ENCODE results near the gene ZNF664. TPM values are rescaled to one million over a fixed set of nuclear protein-coding genes. Genes with fewer than 3 reads are reported as not detected.

Gene ZNF664
- total and polyA plus RNA-seq, 8 donors = 16.5 to 224 (median 59.3) TPM

DNA sequence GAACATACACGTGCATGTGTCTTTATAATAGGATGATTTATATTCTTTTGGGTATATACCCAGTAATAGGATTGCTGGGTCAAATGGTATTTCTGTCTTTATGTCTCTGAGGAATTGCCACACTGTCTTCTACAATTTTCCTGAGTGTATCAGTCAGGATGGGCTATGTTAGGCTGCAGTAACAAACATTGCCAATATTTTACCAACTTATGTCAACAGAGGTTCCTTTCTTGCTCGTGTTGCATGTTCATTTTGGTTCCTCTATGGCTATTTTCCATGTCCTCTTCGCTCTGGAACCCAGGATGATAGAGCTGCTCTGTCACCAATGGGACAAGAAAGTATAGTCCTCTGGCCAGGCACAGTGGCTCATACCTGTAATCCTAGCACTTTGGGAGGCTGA lies 86.7 kb downstream of the ZNF664 start:
- WGBS, 5 donors = 89 to 96% (median 92%) methylated on average over 3 of the region's 3 CpGs
- Histone ChIP-seq H3K27ac (no peak overlapping the region), H3K9me3 (no peaks in the 10 kb centered on the region), H3K4me1 (no peaks in the 10 kb centered on the region), H3K27me3 (no peaks in the 10 kb centered on the region), H3K36me3 (no peaks in the 10 kb centered on the region), H3K4me3 (no peak overlapping the region)
- intact Hi-C loops (cut with DNase I; ENCODE audit: low total_unique reads) = no loop called here
- TF ChIP-seq POLR2A (IDR thresholded peaks at IDR 0.05) = no peak
- TF ChIP-seq, protein P1, sequence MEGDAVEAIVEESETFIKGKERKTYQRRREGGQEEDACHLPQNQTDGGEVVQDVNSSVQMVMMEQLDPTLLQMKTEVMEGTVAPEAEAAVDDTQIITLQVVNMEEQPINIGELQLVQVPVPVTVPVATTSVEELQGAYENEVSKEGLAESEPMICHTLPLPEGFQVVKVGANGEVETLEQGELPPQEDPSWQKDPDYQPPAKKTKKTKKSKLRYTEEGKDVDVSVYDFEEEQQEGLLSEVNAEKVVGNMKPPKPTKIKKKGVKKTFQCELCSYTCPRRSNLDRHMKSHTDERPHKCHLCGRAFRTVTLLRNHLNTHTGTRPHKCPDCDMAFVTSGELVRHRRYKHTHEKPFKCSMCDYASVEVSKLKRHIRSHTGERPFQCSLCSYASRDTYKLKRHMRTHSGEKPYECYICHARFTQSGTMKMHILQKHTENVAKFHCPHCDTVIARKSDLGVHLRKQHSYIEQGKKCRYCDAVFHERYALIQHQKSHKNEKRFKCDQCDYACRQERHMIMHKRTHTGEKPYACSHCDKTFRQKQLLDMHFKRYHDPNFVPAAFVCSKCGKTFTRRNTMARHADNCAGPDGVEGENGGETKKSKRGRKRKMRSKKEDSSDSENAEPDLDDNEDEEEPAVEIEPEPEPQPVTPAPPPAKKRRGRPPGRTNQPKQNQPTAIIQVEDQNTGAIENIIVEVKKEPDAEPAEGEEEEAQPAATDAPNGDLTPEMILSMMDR (IDR thresholded peaks at IDR 0.05) = no peak
- no peak for TF ChIP-seq EP300 (IDR thresholded peaks at IDR 0.05)
- no peak for TF ChIP-seq POLR2AphosphoS5 (IDR thresholded peaks at IDR 0.05)
- DNase-seq = no peak

Small RNA genes within 50 kb of the gene (small RNA-seq; reads per million reads assigned to genes)
- gene AC068790.4 (0 reads per million in 4 donors), gene AC068790.6 (0 reads per million in 4 donors)

Other genes starting within 250 kb of the ZNF664 start
- gene DNAH10, start 210.9 kb upstream of the ZNF664 start, total RNA-seq = under 1 TPM in 2 of 5 donors, not detected in 3; under 0.01 to 0.92 TPM
- gene DNAH10, start 210.9 kb upstream of the ZNF664 start, polyA plus RNA-seq = under 1 TPM; 0.03 to 0.25 (median 0.15) TPM
- 10 to 100 TPM in 3 of 5 donors, 1 to 10 TPM in 2; 3.5 to 30.4 (median 12.3) TPM for gene CCDC92, start 384 bp upstream of the ZNF664 start, total RNA-seq
- gene CCDC92, start 384 bp upstream of the ZNF664 start, polyA plus RNA-seq = 10 to 100 TPM; 21.7 to 32.6 (median 23.8) TPM